Measurements from ENCODE around the gene M1AP. TPM values are rescaled to one million over a fixed set of nuclear protein-coding genes. Genes with fewer than 3 reads are reported as not detected.

Gene M1AP
- total RNA-seq, 2 donors from 2014 or later: not detected

DNA sequence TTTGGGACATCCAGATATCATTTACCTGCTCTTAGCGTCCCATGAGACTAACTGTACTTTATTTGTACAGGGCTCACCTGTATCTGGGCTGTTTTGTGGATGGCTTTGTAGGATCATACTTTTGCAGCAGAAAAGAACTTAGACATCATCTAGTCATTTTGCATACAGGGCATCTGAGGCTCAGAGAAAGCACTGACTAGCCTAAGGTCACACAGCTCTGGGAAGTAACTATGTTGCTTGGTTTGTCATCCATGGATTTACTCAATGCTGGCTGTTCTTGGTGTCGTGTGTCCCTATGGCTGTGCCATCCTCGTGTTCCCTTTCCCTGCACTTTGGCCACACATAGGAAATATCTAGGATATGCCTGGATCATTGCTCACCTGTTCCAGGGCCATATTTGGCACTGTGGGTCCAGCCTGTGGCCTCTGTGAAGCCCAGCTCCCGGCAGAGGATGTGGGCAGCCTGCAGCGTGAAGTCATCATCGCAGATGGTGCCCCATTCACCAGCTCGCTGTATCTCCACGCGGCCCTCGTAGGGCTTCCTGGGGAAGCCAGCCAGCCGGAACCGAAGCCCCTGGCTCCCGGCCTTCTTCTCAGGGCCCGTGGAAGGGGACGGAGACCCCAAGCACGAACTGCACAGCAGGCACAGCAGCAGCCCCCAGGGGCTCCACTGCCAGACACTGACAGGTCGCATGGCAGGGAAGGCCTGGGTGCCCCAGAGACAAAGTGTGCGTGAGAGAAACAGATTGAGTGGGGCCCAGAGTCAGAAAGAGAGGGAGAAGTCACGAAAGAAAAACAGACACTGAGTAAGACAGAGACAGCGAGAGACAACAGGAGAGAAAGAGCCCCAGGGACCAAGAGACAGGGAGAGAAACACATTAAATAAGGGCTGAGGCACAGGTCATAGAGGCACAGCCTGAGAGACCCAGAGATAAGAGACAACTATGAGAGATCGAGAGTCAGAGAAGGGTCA lies 95.9 kb downstream of the M1AP start:
- Mint-ChIP-seq H3K27me3 (ENCODE audit: low read depth) (peaks cover 40% of the 10 kb centered on the region), H3K27ac (peak overlapping the region; percentile 1), H3K36me3 (ENCODE audit: insufficient read depth in 2 of 2) (peaks cover 4 to 7% of the 10 kb centered on the region in 2 donors), H3K9me3 (no peaks in the 10 kb centered on the region), H3K4me1 (ENCODE audit: low read depth) (peaks cover 33% of the 10 kb centered on the region), H3K4me3 (peak overlapping the region; percentile 0 to 8)
- DNase-seq (no peak), ATAC-seq (replicated peaks in 1 of 2) (no peak)

DNA sequence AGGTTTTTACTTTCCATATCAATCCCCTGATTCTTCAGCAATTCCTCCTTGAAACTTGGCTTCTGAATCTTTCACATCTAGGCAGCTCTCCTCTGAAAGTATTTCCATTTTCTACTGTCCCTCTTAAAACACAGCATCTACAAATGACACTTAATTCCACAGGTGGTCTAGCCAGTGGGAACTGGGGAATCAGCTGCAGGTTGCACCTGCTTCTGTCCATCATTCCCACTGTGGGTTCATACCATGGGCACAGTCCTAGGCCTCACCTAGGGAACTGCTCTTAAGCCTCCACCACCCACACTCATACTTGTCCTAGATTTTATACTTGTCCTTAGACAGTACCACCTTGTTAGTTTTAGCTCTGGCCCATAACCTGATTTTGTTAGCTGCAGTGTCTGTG lies 96.6 kb downstream of the M1AP start:
- ATAC-seq (replicated peaks in 1 of 2): no peak
- Mint-ChIP-seq H3K4me1 (ENCODE audit: low read depth) (peaks cover 33% of the 10 kb centered on the region), H3K27ac (no peak overlapping the region), H3K27me3 (ENCODE audit: low read depth) (peaks cover 45% of the 10 kb centered on the region), H3K4me3 (no peak overlapping the region), H3K9me3 (no peaks in the 10 kb centered on the region), H3K36me3 (ENCODE audit: insufficient read depth in 2 of 2) (peaks cover 0 to 7% of the 10 kb centered on the region in 2 donors)
- no peak for DNase-seq

GRCh38 chr2:74550231-74550630 lies 97.9 kb downstream of the M1AP start:
- H3K27ac Mint-ChIP-seq: no peak overlapping the region
- peaks cover 0 to 7% of the 10 kb centered on the region in 2 donors for H3K36me3 Mint-ChIP-seq (ENCODE audit: insufficient read depth in 2 of 2)
- peaks cover 57% of the 10 kb centered on the region for H3K27me3 Mint-ChIP-seq (ENCODE audit: low read depth)
- ATAC-seq (replicated peaks in 1 of 2) (no peak), DNase-seq (no peak)
- H3K9me3 Mint-ChIP-seq: no peaks in the 10 kb centered on the region
- H3K4me1 Mint-ChIP-seq (ENCODE audit: low read depth): peaks cover 28% of the 10 kb centered on the region
- peak overlapping the region; percentile 48 to 76 for H3K4me3 Mint-ChIP-seq

DNA sequence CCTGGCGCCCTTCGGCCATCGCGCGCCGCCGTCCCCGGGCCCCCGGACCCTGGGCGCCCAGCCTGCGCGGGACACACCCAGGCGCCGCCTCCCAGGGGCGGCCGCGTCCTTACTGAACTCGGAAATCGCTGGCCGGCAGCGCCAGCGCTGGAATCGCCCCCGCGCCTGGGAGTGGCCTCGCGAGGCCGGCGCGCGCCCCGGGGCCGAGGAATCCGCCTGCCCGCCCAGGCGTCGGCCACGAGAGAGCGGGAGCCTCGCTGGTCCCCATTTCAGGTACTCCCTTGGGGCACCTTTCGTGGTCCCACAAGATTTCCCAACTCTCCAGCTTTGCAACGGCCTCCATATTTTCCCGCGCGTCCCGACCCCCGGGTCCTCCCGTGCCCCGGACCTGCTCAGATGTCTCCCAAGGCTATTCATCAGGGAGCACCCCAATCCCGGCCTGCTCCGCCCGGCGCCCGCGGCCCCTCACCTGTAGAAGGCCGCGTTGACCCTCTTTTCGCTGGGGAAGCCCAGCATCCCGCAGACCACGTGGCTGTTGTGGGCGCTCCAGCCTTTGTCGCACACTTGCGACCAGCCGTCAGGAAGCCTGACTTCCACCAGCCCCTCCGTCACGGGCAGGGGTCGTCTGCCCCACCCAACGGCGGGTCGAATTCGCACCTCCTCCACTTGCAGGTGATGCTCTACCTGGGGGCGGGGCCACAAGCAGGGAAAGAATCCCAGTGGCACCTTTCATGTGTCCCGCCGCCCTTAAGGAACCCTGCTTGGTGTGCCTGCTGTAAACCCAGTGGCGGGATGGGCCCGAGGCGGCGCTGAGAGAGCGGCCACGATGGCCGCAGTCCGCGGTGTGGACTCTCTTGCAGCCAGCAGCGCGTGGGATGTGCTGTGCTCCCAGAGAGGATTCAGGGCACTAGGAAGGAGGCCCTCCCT lies 99.0 kb downstream of the M1AP start:
- Mint-ChIP-seq H3K27ac (no peak overlapping the region), H3K4me3 (peak overlapping the region; percentile 76 to 78), H3K4me1 (ENCODE audit: low read depth) (peaks cover 28% of the 10 kb centered on the region), H3K36me3 (ENCODE audit: insufficient read depth in 2 of 2) (peaks cover 0 to 2% of the 10 kb centered on the region in 2 donors), H3K9me3 (no peaks in the 10 kb centered on the region), H3K27me3 (ENCODE audit: low read depth) (peaks cover 57% of the 10 kb centered on the region)
- DNase-seq (peak; percentile 45 to 63), ATAC-seq (replicated peaks in 1 of 2) (peak; percentile 70 to 83)

- H3K36me3 Mint-ChIP-seq (ENCODE audit: insufficient read depth in 2 of 2): peaks cover 0 to 2% of the 10 kb centered on the region in 2 donors
- H3K4me1 Mint-ChIP-seq (ENCODE audit: low read depth): peaks cover 23% of the 10 kb centered on the region
- ATAC-seq (replicated peaks in 1 of 2) (no peak), DNase-seq (no peak)
- H3K27ac Mint-ChIP-seq: no peak overlapping the region
- no peaks in the 10 kb centered on the region for H3K9me3 Mint-ChIP-seq
- peak overlapping the region; percentile 78 to 84 for H3K4me3 Mint-ChIP-seq
- H3K27me3 Mint-ChIP-seq (ENCODE audit: low read depth): peaks cover 57% of the 10 kb centered on the region
These were observed 99.7 kb downstream of the M1AP start for GRCh38 chr2:74548285-74548899.

DNA sequence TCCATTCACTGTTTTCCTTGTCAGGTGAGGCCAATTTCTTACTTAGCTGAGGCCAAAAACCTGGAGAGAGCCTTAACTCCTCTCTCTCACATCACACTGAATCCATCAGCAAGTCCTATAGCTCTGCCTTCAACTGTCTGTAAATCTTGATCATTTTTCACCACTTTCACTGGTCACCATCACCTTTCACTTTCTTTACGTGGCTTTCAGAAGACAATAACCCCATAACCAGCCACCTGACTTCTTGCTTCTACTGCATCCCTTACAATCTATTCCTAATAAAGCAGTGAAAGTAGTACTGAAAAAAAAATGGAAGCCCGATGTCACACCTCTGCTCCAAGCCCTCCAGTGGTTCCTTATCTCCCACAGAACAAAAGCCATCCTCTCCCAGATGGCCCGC lies 102.1 kb downstream of the M1AP start:
- peaks cover 0 to 2% of the 10 kb centered on the region in 2 donors for H3K36me3 Mint-ChIP-seq (ENCODE audit: insufficient read depth in 2 of 2)
- H3K27ac Mint-ChIP-seq: no peak overlapping the region
- H3K4me1 Mint-ChIP-seq (ENCODE audit: low read depth): peaks cover 13% of the 10 kb centered on the region
- peaks cover 53% of the 10 kb centered on the region for H3K27me3 Mint-ChIP-seq (ENCODE audit: low read depth)
- H3K9me3 Mint-ChIP-seq: no peaks in the 10 kb centered on the region
- ATAC-seq (replicated peaks in 1 of 2) (no peak), DNase-seq (no peak)
- no peak overlapping the region for H3K4me3 Mint-ChIP-seq

DNA sequence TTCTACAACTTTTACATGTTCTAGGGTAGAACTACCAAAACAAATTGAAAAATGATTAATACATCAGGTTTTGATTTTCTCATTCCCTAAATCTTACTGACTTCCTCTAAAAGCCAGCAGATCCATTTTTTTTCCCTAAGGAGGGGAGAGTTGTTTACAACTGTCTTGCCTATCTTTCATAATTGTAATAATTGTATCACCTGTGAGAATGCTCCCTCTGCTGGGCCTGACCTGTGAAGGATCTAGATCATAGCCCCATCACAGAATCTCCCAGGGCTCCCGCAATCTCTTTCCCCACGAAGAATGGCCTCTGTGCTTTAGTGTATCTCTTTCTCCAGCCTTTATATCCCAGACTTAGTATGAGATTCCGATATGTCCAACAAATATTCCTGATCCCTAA lies 103.5 kb downstream of the M1AP start:
- Mint-ChIP-seq H3K27me3 (ENCODE audit: low read depth) (peaks cover 40% of the 10 kb centered on the region), H3K4me3 (no peak overlapping the region), H3K9me3 (no peaks in the 10 kb centered on the region), H3K4me1 (ENCODE audit: low read depth) (peaks cover 9% of the 10 kb centered on the region), H3K36me3 (ENCODE audit: insufficient read depth in 2 of 2) (peaks cover 0 to 2% of the 10 kb centered on the region in 2 donors), H3K27ac (no peak overlapping the region)
- ATAC-seq (replicated peaks in 1 of 2) (no peak), DNase-seq (no peak)

DNA sequence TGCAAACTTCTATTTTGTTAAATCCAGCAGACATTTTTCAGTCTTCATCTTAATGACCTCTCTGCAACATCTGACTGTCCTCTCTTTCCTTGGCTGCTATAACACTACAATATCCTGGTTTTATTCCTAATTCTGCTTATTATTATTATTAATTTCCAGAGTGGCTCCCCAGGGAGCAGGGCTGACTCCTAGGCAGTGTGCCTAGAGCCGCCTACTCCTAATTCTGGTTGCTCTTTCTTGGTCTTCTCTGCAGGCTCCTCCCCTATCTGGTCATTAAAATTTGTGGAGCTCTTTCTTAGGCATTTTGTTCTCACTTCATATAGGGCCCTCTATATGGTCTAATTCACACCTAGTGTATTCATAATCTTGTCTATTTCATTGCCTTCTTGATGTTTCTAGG lies 105.2 kb downstream of the M1AP start:
- Mint-ChIP-seq H3K4me3 (no peak overlapping the region), H3K27me3 (ENCODE audit: low read depth) (peaks cover 48% of the 10 kb centered on the region), H3K9me3 (no peaks in the 10 kb centered on the region), H3K4me1 (ENCODE audit: low read depth) (peaks cover 11% of the 10 kb centered on the region), H3K27ac (no peak overlapping the region), H3K36me3 (ENCODE audit: insufficient read depth in 2 of 2) (no peaks in the 10 kb centered on the region)
- no peak for DNase-seq
- ATAC-seq (replicated peaks in 1 of 2): no peak

- Mint-ChIP-seq H3K4me1 (ENCODE audit: low read depth) (peaks cover 11% of the 10 kb centered on the region), H3K27ac (no peak overlapping the region), H3K4me3 (no peak overlapping the region), H3K36me3 (ENCODE audit: insufficient read depth in 2 of 2) (no peaks in the 10 kb centered on the region), H3K9me3 (no peaks in the 10 kb centered on the region), H3K27me3 (ENCODE audit: low read depth) (peaks cover 36% of the 10 kb centered on the region)
- no peak for DNase-seq
- no peak for ATAC-seq (replicated peaks in 1 of 2)
These were observed 107.8 kb downstream of the M1AP start for GRCh38 chr2:74540291-74540690.

DNA sequence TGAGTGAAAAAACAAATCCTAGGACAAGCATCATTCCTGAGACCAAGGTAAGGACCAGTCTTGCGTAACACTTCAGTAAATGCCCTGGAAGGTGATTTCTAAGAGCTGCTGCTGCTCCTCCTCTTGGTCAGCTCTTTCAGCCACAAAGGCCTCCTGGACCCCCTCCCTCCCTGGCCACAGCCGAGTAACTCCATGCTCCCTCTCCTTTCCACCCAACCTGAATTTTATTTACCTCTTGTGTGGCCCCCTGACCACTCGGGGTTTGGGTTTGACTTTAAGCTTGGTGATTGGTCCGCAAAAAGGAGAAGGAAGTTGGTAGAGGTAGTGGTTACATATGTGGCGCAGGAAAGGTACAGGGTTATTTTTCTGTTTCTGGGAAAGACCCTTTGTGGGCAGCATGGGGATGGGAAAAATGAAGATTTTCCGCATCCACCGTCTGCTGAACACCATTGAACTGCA lies 109.2 kb downstream of the M1AP start:
- Mint-ChIP-seq H3K4me3 (no peak overlapping the region), H3K4me1 (ENCODE audit: low read depth) (peaks cover 11% of the 10 kb centered on the region), H3K36me3 (ENCODE audit: insufficient read depth in 2 of 2) (no peaks in the 10 kb centered on the region), H3K9me3 (no peaks in the 10 kb centered on the region), H3K27me3 (ENCODE audit: low read depth) (peaks cover 36% of the 10 kb centered on the region), H3K27ac (no peak overlapping the region)
- DNase-seq (no peak), ATAC-seq (replicated peaks in 1 of 2) (no peak)

DNA sequence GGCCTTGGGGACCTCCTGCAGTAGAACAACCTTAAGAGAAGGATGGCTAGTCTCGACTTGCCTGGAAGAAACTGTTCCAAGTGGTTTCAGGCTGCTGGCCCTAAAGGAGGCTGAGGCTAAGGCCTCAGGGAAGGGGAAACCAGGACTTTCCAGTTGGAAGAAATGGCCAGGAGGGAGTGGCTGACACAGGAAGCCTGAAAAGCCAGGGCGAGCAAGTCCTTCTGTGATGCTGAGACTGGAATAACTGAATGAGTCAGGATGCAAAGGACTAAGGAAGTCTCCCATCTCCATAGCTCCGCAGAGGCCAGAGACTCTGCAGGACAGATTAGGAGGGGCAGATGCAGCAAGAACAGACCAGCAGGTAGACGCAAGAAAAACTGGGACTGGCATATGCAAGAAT lies 111.0 kb downstream of the M1AP start:
- H3K4me1 Mint-ChIP-seq (ENCODE audit: low read depth): peaks cover 14% of the 10 kb centered on the region
- ATAC-seq (replicated peaks in 1 of 2): no peak
- H3K4me3 Mint-ChIP-seq: no peak overlapping the region
- DNase-seq: no peak
- peaks cover 31% of the 10 kb centered on the region for H3K27me3 Mint-ChIP-seq (ENCODE audit: low read depth)
- H3K27ac Mint-ChIP-seq: no peak overlapping the region
- peaks cover 2 to 4% of the 10 kb centered on the region in 2 donors for H3K36me3 Mint-ChIP-seq (ENCODE audit: insufficient read depth in 2 of 2)
- no peaks in the 10 kb centered on the region for H3K9me3 Mint-ChIP-seq

DNA sequence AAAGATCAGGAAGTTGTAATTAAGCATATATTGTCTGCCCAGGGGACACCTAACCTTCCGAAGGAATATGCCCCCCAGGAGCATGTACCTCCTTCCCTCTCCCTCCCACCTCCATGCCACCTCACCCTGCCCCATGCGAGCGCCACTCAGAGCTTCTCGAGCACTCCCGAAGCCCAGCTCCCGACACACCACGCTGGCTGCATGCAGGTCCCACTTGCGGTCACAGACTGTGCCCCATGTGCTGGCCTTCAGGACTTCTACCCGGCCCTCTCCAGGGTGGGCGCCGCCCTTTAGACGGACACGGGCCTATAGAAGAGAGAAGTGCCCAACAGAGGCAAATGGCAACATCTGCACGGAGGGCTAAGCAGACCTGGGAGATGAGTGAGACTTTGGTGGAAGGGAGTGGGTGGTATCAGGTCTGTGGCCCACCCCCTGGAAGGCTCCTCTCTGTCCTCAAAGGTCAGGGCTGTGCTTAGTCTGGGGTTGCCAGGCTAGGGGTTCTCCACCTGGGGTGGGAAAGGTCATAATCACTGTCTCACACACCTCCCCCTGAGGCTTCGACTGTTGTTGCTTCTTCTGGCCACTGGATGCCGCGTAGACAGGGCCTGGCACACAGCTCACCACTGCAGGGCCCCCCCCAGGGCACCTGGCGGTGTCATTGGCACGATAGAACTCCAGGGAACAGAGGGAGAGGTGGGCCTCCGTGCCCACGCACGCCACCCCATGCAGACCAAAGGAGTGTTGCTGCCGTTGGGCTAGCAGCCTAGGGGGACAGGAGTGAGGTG lies 111.8 kb downstream of the M1AP start:
- no peak overlapping the region for H3K27ac Mint-ChIP-seq
- H3K4me1 Mint-ChIP-seq (ENCODE audit: low read depth): peaks cover 22% of the 10 kb centered on the region
- H3K27me3 Mint-ChIP-seq (ENCODE audit: low read depth): peaks cover 30% of the 10 kb centered on the region
- ATAC-seq (replicated peaks in 1 of 2) (peak in 1 of 2 donors; percentile 42), DNase-seq (no peak)
- H3K9me3 Mint-ChIP-seq: no peaks in the 10 kb centered on the region
- H3K36me3 Mint-ChIP-seq (ENCODE audit: insufficient read depth in 2 of 2): peaks cover 5 to 7% of the 10 kb centered on the region in 2 donors
- H3K4me3 Mint-ChIP-seq: no peak overlapping the region

Measured in activated T-cell treated with anti-CD3 and anti-CD28 coated beads, Interleukin-2, amount 50 U/mL, for 72 hours (primary cell).